ENCODE data around the gene STK11IP.
A peak's percentile ranks its signal among the peaks of the same experiment; 100 is the strongest.
"Not testable (repeated sequence)": the region's sequence is repeated elsewhere in the genome, so short reads cannot be mapped to it uniquely, and the experiment has no call there.

The STK11IP gene

GRCh38 chr2:219634951-219635751 is 37.5 kb downstream of the STK11IP start:
- DNase-seq (ENCODE audit: low spot score) = no peak

GRCh38 chr2:219636144-219636915 is 38.7 kb downstream of the STK11IP start:
- DNase-seq (ENCODE audit: low spot score) = no peak

- DNase-seq (ENCODE audit: low spot score) = no peak
Observed at GRCh38 chr2:219636941-219637841, 39.5 kb downstream of the STK11IP start.

GRCh38 chr2:219637842-219638185 is 40.2 kb downstream of the STK11IP start:
- no peak for DNase-seq (ENCODE audit: low spot score)

- DNase-seq (ENCODE audit: low spot score) = no peak
Observed at GRCh38 chr2:219638217-219638947, 40.7 kb downstream of the STK11IP start.

GRCh38 chr2:219638948-219639755 is 41.5 kb downstream of the STK11IP start:
- peak; percentile 77 for DNase-seq (ENCODE audit: low spot score)

- no peak for DNase-seq (ENCODE audit: low spot score)
Observed at GRCh38 chr2:219641390-219642068, 43.9 kb downstream of the STK11IP start.

GRCh38 chr2:219642069-219642454 is 44.4 kb downstream of the STK11IP start:
- no peak for DNase-seq (ENCODE audit: low spot score)

GRCh38 chr2:219642465-219643083 is 44.9 kb downstream of the STK11IP start:
- DNase-seq (ENCODE audit: low spot score) = peak; percentile 96

- no peak for DNase-seq (ENCODE audit: low spot score)
Observed at GRCh38 chr2:219643084-219643473, 45.4 kb downstream of the STK11IP start.

GRCh38 chr2:219643788-219644398 is 46.2 kb downstream of the STK11IP start:
- DNase-seq (ENCODE audit: low spot score) = no peak

- DNase-seq (ENCODE audit: low spot score) = no peak
Observed at GRCh38 chr2:219644801-219645480, 47.3 kb downstream of the STK11IP start.

GRCh38 chr2:219645631-219646527 is 48.2 kb downstream of the STK11IP start:
- peak; percentile 91 for DNase-seq (ENCODE audit: low spot score)

GRCh38 chr2:219648176-219648575 is 50.5 kb downstream of the STK11IP start:
- no peak for DNase-seq (ENCODE audit: low spot score)

GRCh38 chr2:219648963-219649362 is 51.3 kb downstream of the STK11IP start:
- no peak for DNase-seq (ENCODE audit: low spot score)

- DNase-seq (ENCODE audit: low spot score) = no peak
Observed at GRCh38 chr2:219650426-219651248, 53.0 kb downstream of the STK11IP start.

GRCh38 chr2:219651656-219652055 is 54.0 kb downstream of the STK11IP start:
- not testable (repeated sequence) for DNase-seq (ENCODE audit: low spot score)

Data from AG08395 (cell line).